ENCODE measurements around the gene NME8.
"Not testable (repeated sequence)": the region's sequence is repeated elsewhere in the genome, so short reads cannot be mapped to it uniquely, and the experiment has no call there.

Gene NME8

GRCh38 chr7:37848297-37848696, at the start of gene NME8:
Gene NME8, plus strand, starts transcription at chr7:37848597. Its CDS starts 1,670 bp downstream, at chr7:37850267.
- no peak for DNase-seq (ENCODE audit: low read depth in 4 of 4, low spot score in 1 of 4)

- no peak for DNase-seq (ENCODE audit: low read depth in 4 of 4, low spot score in 1 of 4)
These were observed 42.2 kb upstream of the NME8 start for GRCh38 chr7:37806152-37806551.

GRCh38 chr7:37812161-37812580, 36.2 kb upstream of the NME8 start:
- DNase-seq (ENCODE audit: low read depth in 4 of 4, low spot score in 1 of 4), result not testable (repeated sequence)

GRCh38 chr7:37815671-37816371, 32.6 kb upstream of the NME8 start:
- DNase-seq (ENCODE audit: low read depth in 4 of 4, low spot score in 1 of 4), result no peak

GRCh38 chr7:37816922-37817590, 31.3 kb upstream of the NME8 start:
- no peak for DNase-seq (ENCODE audit: low read depth in 4 of 4, low spot score in 1 of 4)

GRCh38 chr7:37817591-37817960, 30.8 kb upstream of the NME8 start:
- DNase-seq (ENCODE audit: low read depth in 4 of 4, low spot score in 1 of 4), result no peak

- DNase-seq (ENCODE audit: low read depth in 4 of 4, low spot score in 1 of 4), result no peak
These were observed 30.2 kb upstream of the NME8 start for GRCh38 chr7:37817996-37818720.

- DNase-seq (ENCODE audit: low read depth in 4 of 4, low spot score in 1 of 4), result no peak
These were observed 27.5 kb upstream of the NME8 start for GRCh38 chr7:37820708-37821468.

- no peak for DNase-seq (ENCODE audit: low read depth in 4 of 4, low spot score in 1 of 4)
These were observed 25.5 kb upstream of the NME8 start for GRCh38 chr7:37822946-37823345.

GRCh38 chr7:37823557-37823956, 24.8 kb upstream of the NME8 start:
- DNase-seq (ENCODE audit: low read depth in 4 of 4, low spot score in 1 of 4), result no peak

GRCh38 chr7:37825038-37825437, 23.4 kb upstream of the NME8 start:
- DNase-seq (ENCODE audit: low read depth in 4 of 4, low spot score in 1 of 4), result no peak

- no peak for DNase-seq (ENCODE audit: low read depth in 4 of 4, low spot score in 1 of 4)
These were observed 21.6 kb upstream of the NME8 start for GRCh38 chr7:37826825-37827224.

- no peak for DNase-seq (ENCODE audit: low read depth in 4 of 4, low spot score in 1 of 4)
These were observed 17.2 kb upstream of the NME8 start for GRCh38 chr7:37831244-37831643.

- no peak for DNase-seq (ENCODE audit: low read depth in 4 of 4, low spot score in 1 of 4)
These were observed 16.2 kb upstream of the NME8 start for GRCh38 chr7:37832194-37832593.

GRCh38 chr7:37833107-37833817, 15.1 kb upstream of the NME8 start:
- DNase-seq (ENCODE audit: low read depth in 4 of 4, low spot score in 1 of 4), result peak in 3 of 4 experiments; percentile 7 to 13 (median 10)

GRCh38 chr7:37833818-37834146, 14.6 kb upstream of the NME8 start:
- no peak for DNase-seq (ENCODE audit: low read depth in 4 of 4, low spot score in 1 of 4)

GRCh38 chr7:37853468-37853867, 5.1 kb downstream of the NME8 start:
- DNase-seq (ENCODE audit: low read depth in 4 of 4, low spot score in 1 of 4), result no peak

GRCh38 chr7:37882086-37882485, 33.7 kb downstream of the NME8 start:
- DNase-seq (ENCODE audit: low read depth in 4 of 4, low spot score in 1 of 4), result no peak

GRCh38 chr7:37893359-37893758, 45.0 kb downstream of the NME8 start:
- no peak for DNase-seq (ENCODE audit: low read depth in 4 of 4, low spot score in 1 of 4)

GRCh38 chr7:37894671-37895070, 46.3 kb downstream of the NME8 start:
- no peak for DNase-seq (ENCODE audit: low read depth in 4 of 4, low spot score in 1 of 4)

- DNase-seq (ENCODE audit: low read depth in 4 of 4, low spot score in 1 of 4), result no peak
These were observed 51.4 kb downstream of the NME8 start for GRCh38 chr7:37899712-37900247.

Data from stimulated activated CD4-positive, alpha-beta T cell treated with anti-CD3 and anti-CD28 coated beads, Interleukin-1b, Interleukin-23, amount 100 ng/mL, for 24 hours (primary cell).